AG10803 (cell line): ENCODE results near the gene ARSK.

Source experiments
- DNase-seq: peaks from one replicate; pipeline ENCODE4 v3.0.0; 2010; ENCODE audit warnings: low read depth
- H3K4me3 ChIP-seq: 2 replicates; pipeline ENCODE4 v1.5.1; 2011; ENCODE audit warnings: mild to moderate bottlenecking, low read length, control low read depth
- CTCF ChIP-seq: conservative IDR thresholded peaks from 2 replicates; pipeline ENCODE4 v1.5.1; 2011; ENCODE audit warnings: mild to moderate bottlenecking, low read length, control low read depth, inconsistent platforms

ARSK gene

GRCh38 chr5:95646569-95647431 is 91.9 kb downstream of the ARSK start, which contains the start of gene RFESD:
Gene RFESD (plus strand): TSS chr5:95646777. CDS start chr5:95652272, 5,495 bp downstream.
- peak; percentile 8; the same call in 1 of the 2 replicates for TF ChIP-seq CTCF
- peak; percentile 96 for DNase-seq

GRCh38 chr5:95647886-95648860 is 93.3 kb downstream of the ARSK start:
- no peak overlapping the region for H3K4me3 ChIP-seq
- TF ChIP-seq CTCF, result no peak
- no peak for DNase-seq

More at GRCh38 chr5:95646569-95647431, 91.9 kb downstream of the ARSK start, which contains the start of gene RFESD:
- H3K4me3 ChIP-seq, result peak within 1 kb of the TSS; percentile 71

GRCh38 chr5:95649274-95649673 is 94.4 kb downstream of the ARSK start:
- DNase-seq, result no peak
- no peak for TF ChIP-seq CTCF
- no peak overlapping the region for H3K4me3 ChIP-seq

- no peak for DNase-seq
- TF ChIP-seq CTCF, result no peak
- H3K4me3 ChIP-seq, result no peak overlapping the region
Measured at GRCh38 chr5:95649842-95650620, 95.1 kb downstream of the ARSK start.

- DNase-seq, result no peak
- TF ChIP-seq CTCF, result no peak
- no peak overlapping the region for H3K4me3 ChIP-seq
Measured at GRCh38 chr5:95652849-95653248, 97.9 kb downstream of the ARSK start.

GRCh38 chr5:95654196-95654595 is 99.3 kb downstream of the ARSK start:
- no peak overlapping the region for H3K4me3 ChIP-seq
- TF ChIP-seq CTCF, result no peak
- no peak for DNase-seq
